NB4 (cell line): ENCODE measurements around the gene FN1.

Experiments
- DNase-seq: peaks from one replicate; pipeline ENCODE4 v3.0.0; 2010; ENCODE audit warnings: low read depth
- H3K4me3 ChIP-seq: one replicate; pipeline ENCODE4 v1.5.1; 2011; ENCODE audit warnings: mild to moderate bottlenecking, low read depth, low read length, moderate library complexity
- CTCF ChIP-seq: IDR thresholded peaks from one replicate; pipeline ENCODE4 v1.5.1; 2012; ENCODE audit warnings: low read depth, low read length
- MAX ChIP-seq: IDR thresholded peaks from 2 replicates; pipeline ENCODE4 v1.6.1; 2011; ENCODE audit warnings: low read depth, low read length
- MYC ChIP-seq: IDR thresholded peaks from 2 replicates; pipeline ENCODE4 v1.6.1; 2011; ENCODE audit warnings: low read depth, low read length
- POLR2A ChIP-seq: IDR thresholded peaks from 2 replicates; pipeline ENCODE4 v1.6.1; 2011; ENCODE audit warnings: mild to moderate bottlenecking; ENCODE audit not compliant: insufficient read length; ENCODE audit errors: extremely low read depth

FN1 gene

GRCh38 chr2:215366440-215367032 is 69.3 kb downstream of the FN1 start:
- no peak for DNase-seq
- TF ChIP-seq POLR2A (no peak), MAX (no peak), MYC (no peak), CTCF (no peak)
- no peak overlapping the region for H3K4me3 ChIP-seq

- no peak for DNase-seq
- no peak overlapping the region for H3K4me3 ChIP-seq
- TF ChIP-seq CTCF, result no peak
- TF ChIP-seq POLR2A, result no peak
- TF ChIP-seq MAX, result no peak
- no peak for TF ChIP-seq MYC
Measured at GRCh38 chr2:215365184-215365658, 70.6 kb downstream of the FN1 start.

GRCh38 chr2:215364157-215365155 is 71.4 kb downstream of the FN1 start:
- no peak overlapping the region for H3K4me3 ChIP-seq
- no peak for TF ChIP-seq POLR2A
- no peak for TF ChIP-seq MAX
- TF ChIP-seq CTCF, result no peak
- TF ChIP-seq MYC, result no peak
- no peak for DNase-seq

- H3K4me3 ChIP-seq, result no peak overlapping the region
- TF ChIP-seq MAX, result no peak
- no peak for TF ChIP-seq MYC
- TF ChIP-seq POLR2A, result no peak
- TF ChIP-seq CTCF, result no peak
- no peak for DNase-seq
Measured at GRCh38 chr2:215363461-215364156, 72.3 kb downstream of the FN1 start.

- H3K4me3 ChIP-seq, result no peak overlapping the region
- no peak for TF ChIP-seq CTCF
- TF ChIP-seq MAX, result no peak
- no peak for TF ChIP-seq POLR2A
- TF ChIP-seq MYC, result no peak
- DNase-seq, result no peak
Measured at GRCh38 chr2:215363039-215363438, 72.8 kb downstream of the FN1 start.
